ENCODE results near the gene RAPGEF1. TPM values are rescaled to one million over a fixed set of nuclear protein-coding genes. Genes with fewer than 3 reads are reported as not detected.

RAPGEF1 gene
- total and polyA plus RNA-seq, 2 experiments from 2014 or later, result 9.9 to 82.8 TPM

DNA sequence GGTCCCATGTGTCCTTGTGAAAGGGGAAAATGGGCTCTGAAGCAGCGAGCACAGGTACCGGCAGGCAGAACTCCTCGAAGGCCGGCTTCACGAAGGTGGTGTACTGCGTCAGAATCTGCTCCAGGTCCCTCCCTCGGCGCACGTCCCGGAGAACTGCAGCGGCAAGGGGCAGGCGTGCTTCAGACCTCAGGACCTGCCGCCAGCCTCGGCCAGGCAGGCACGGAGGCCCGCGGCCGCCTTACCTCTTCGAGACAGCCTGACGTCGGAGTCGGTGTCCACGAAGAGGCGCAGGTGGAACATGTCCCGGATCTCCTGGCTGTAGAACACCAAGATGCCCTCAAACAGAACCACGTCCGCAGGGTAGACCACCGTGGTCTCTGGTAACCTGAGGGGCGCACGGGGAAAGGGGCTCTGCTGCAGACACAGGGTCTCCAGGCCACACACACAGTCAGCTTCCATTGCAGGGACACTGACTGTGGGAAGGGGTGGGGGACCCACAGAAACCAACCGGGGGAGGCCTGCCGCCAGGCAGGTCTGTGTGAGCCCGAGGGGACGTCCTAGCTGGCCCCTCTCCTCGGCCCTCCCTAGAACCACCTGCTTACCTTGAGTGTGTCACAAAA is 210.9 kb downstream of the RAPGEF1 start:
- Histone ChIP-seq H2AFZ (no peak overlapping the region), H3K27me3 (ENCODE audit: insufficient read depth) (no peaks in the 10 kb centered on the region), H3K79me2 (replicated peaks; ENCODE audit: insufficient read depth) (peaks cover 6% of the 10 kb centered on the region; the same call in 1 of the 2 replicates), H4K20me1 (replicated peaks; ENCODE audit: insufficient read depth) (no peaks in the 10 kb centered on the region; the same call in 1 of the 2 replicates), H3K4me2 (no peak overlapping the region), H3K9me2 (ENCODE audit: insufficient read depth) (no peaks in the 10 kb centered on the region), H3K4me3 (no peak overlapping the region), H3F3A (replicated peaks; ENCODE audit: low read depth) (0 out of 2 replicates have a peak, but pooled peaks cover 4% of the 10 kb centered on the region), H3K27ac (ENCODE audit: low read depth) (no peak overlapping the region), H3K4me1 (ENCODE audit: insufficient read depth) (0 out of 2 replicates have a peak, but pooled peaks cover 4% of the 10 kb centered on the region), H3K36me3 (ENCODE audit: insufficient read depth) (peaks cover 10% of the 10 kb centered on the region; the same call in 1 of the 2 replicates)
- DNase-seq (ENCODE audit: low spot score), result no peak
- H3K4me1 Mint-ChIP-seq, result peaks cover 6% of the 10 kb centered on the region; the same call in 2 of the 3 replicates
- no peak overlapping the region for H3K27ac Mint-ChIP-seq
- TF ChIP-seq JUNB (IDR thresholded peaks at IDR 0.05; ENCODE audit: unreplicated experiment) (no peak), CREB1 (CRISPR knock-in tag; IDR thresholded peaks at IDR 0.05; ENCODE audit: low read depth) (no peak), NANOG (IDR thresholded peaks at IDR 0.05; ENCODE audit: borderline replicate concordance) (no peak)
- TF ChIP-seq, protein P1, sequence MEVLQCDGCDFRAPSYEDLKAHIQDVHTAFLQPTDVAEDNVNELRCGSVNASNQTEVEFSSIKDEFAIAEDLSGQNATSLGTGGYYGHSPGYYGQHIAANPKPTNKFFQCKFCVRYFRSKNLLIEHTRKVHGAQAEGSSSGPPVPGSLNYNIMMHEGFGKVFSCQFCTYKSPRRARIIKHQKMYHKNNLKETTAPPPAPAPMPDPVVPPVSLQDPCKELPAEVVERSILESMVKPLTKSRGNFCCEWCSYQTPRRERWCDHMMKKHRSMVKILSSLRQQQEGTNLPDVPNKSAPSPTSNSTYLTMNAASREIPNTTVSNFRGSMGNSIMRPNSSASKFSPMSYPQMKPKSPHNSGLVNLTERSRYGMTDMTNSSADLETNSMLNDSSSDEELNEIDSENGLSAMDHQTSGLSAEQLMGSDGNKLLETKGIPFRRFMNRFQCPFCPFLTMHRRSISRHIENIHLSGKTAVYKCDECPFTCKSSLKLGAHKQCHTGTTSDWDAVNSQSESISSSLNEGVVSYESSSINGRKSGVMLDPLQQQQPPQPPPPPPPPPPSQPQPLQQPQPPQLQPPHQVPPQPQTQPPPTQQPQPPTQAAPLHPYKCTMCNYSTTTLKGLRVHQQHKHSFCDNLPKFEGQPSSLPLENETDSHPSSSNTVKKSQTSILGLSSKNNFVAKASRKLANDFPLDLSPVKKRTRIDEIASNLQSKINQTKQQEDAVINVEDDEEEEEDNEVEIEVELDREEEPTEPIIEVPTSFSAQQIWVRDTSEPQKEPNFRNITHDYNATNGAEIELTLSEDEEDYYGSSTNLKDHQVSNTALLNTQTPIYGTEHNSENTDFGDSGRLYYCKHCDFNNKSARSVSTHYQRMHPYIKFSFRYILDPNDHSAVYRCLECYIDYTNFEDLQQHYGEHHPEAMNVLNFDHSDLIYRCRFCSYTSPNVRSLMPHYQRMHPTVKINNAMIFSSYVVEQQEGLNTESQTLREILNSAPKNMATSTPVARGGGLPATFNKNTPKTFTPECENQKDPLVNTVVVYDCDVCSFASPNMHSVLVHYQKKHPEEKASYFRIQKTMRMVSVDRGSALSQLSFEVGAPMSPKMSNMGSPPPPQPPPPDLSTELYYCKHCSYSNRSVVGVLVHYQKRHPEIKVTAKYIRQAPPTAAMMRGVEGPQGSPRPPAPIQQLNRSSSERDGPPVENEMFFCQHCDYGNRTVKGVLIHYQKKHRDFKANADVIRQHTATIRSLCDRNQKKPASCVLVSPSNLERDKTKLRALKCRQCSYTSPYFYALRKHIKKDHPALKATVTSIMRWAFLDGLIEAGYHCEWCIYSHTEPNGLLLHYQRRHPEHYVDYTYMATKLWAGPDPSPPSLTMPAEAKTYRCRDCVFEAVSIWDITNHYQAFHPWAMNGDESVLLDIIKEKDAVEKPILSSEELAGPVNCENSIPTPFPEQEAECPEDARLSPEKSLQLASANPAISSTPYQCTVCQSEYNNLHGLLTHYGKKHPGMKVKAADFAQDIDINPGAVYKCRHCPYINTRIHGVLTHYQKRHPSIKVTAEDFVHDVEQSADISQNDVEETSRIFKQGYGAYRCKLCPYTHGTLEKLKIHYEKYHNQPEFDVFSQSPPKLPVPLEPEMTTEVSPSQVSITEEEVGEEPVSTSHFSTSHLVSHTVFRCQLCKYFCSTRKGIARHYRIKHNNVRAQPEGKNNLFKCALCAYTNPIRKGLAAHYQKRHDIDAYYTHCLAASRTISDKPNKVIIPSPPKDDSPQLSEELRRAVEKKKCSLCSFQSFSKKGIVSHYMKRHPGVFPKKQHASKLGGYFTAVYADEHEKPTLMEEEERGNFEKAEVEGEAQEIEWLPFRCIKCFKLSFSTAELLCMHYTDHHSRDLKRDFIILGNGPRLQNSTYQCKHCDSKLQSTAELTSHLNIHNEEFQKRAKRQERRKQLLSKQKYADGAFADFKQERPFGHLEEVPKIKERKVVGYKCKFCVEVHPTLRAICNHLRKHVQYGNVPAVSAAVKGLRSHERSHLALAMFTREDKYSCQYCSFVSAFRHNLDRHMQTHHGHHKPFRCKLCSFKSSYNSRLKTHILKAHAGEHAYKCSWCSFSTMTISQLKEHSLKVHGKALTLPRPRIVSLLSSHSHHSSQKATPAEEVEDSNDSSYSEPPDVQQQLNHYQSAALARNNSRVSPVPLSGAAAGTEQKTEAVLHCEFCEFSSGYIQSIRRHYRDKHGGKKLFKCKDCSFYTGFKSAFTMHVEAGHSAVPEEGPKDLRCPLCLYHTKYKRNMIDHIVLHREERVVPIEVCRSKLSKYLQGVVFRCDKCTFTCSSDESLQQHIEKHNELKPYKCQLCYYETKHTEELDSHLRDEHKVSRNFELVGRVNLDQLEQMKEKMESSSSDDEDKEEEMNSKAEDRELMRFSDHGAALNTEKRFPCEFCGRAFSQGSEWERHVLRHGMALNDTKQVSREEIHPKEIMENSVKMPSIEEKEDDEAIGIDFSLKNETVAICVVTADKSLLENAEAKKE (CRISPR knock-in tag; IDR thresholded peaks at IDR 0.05), result no peak
- TF ChIP-seq, protein P2, sequence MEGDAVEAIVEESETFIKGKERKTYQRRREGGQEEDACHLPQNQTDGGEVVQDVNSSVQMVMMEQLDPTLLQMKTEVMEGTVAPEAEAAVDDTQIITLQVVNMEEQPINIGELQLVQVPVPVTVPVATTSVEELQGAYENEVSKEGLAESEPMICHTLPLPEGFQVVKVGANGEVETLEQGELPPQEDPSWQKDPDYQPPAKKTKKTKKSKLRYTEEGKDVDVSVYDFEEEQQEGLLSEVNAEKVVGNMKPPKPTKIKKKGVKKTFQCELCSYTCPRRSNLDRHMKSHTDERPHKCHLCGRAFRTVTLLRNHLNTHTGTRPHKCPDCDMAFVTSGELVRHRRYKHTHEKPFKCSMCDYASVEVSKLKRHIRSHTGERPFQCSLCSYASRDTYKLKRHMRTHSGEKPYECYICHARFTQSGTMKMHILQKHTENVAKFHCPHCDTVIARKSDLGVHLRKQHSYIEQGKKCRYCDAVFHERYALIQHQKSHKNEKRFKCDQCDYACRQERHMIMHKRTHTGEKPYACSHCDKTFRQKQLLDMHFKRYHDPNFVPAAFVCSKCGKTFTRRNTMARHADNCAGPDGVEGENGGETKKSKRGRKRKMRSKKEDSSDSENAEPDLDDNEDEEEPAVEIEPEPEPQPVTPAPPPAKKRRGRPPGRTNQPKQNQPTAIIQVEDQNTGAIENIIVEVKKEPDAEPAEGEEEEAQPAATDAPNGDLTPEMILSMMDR (conservative IDR thresholded peaks at IDR 0.05; ENCODE audit: low read depth in 2 of 2), result no peak
- TF ChIP-seq, protein P3, sequence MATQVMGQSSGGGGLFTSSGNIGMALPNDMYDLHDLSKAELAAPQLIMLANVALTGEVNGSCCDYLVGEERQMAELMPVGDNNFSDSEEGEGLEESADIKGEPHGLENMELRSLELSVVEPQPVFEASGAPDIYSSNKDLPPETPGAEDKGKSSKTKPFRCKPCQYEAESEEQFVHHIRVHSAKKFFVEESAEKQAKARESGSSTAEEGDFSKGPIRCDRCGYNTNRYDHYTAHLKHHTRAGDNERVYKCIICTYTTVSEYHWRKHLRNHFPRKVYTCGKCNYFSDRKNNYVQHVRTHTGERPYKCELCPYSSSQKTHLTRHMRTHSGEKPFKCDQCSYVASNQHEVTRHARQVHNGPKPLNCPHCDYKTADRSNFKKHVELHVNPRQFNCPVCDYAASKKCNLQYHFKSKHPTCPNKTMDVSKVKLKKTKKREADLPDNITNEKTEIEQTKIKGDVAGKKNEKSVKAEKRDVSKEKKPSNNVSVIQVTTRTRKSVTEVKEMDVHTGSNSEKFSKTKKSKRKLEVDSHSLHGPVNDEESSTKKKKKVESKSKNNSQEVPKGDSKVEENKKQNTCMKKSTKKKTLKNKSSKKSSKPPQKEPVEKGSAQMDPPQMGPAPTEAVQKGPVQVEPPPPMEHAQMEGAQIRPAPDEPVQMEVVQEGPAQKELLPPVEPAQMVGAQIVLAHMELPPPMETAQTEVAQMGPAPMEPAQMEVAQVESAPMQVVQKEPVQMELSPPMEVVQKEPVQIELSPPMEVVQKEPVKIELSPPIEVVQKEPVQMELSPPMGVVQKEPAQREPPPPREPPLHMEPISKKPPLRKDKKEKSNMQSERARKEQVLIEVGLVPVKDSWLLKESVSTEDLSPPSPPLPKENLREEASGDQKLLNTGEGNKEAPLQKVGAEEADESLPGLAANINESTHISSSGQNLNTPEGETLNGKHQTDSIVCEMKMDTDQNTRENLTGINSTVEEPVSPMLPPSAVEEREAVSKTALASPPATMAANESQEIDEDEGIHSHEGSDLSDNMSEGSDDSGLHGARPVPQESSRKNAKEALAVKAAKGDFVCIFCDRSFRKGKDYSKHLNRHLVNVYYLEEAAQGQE (IDR thresholded peaks at IDR 0.05; ENCODE audit: unreplicated experiment), result no peak
- H3K4me3 Mint-ChIP-seq, result no peak overlapping the region; the same call in 2 of the 3 replicates
- H3K36me3 Mint-ChIP-seq (ENCODE audit: low read depth), result peaks cover 59% of the 10 kb centered on the region
- peaks cover 7% of the 10 kb centered on the region for H3K27me3 Mint-ChIP-seq (ENCODE audit: insufficient read depth, low read depth, poor library complexity)
- no peak for ATAC-seq
- H3K9me3 Mint-ChIP-seq, result no peaks in the 10 kb centered on the region
